GM23338 (cell line): Measurements from ENCODE around the gene SLC41A3. TPM values are rescaled to one million over a fixed set of nuclear protein-coding genes. Genes with fewer than 3 reads are reported as not detected.

Experiments used
- CREB1 ChIP-seq: fragments of 250-450 bp; sonication (Bioruptor Pico); IDR thresholded peaks from 2 replicates; pipeline ENCODE4 v1.5.0; 2020; ENCODE audit warnings: low read depth, mild to moderate bottlenecking, moderate library complexity
- EZH2 ChIP-seq: fragments of 200-600 bp; sonication (generic); IDR thresholded peaks from one replicate; pipeline ENCODE4 v1.8.0; 2017; ENCODE audit warnings: antibody characterized with exemption, mild to moderate bottlenecking, low read depth; ENCODE audit not compliant: unreplicated experiment
- EZH2phosphoT487 ChIP-seq: fragments of 200-600 bp; sonication (generic); IDR thresholded peaks from one replicate; pipeline ENCODE4 v1.8.1; 2018; ENCODE audit warnings: antibody characterized with exemption; ENCODE audit not compliant: unreplicated experiment
- JUNB ChIP-seq: IDR thresholded peaks from one replicate; pipeline ENCODE4 v1.6.1; 2016; ENCODE audit warnings: antibody characterized with exemption; ENCODE audit not compliant: unreplicated experiment
- STAT1 ChIP-seq: IDR thresholded peaks from one replicate; pipeline ENCODE4 v1.6.1; 2016; ENCODE audit warnings: antibody characterized with exemption; ENCODE audit not compliant: unreplicated experiment
- ZNF114 ChIP-seq: fragments of 250-450 bp; sonication (Bioruptor Pico); IDR thresholded peaks from 2 replicates; pipeline ENCODE4 v1.5.0; 2020; ENCODE audit warnings: mild to moderate bottlenecking, moderate library complexity
- ZNF331 ChIP-seq: fragments of 250-450 bp; sonication (Bioruptor Pico); IDR thresholded peaks from 2 replicates; pipeline ENCODE4 v1.5.0; 2020; ENCODE audit warnings: low read depth, mild to moderate bottlenecking, moderate library complexity
- polyA plus RNA-seq: library from polyadenylated mRNA; unstranded; fragments of >200 nt; fragmentation: Nextera tagmentation; extraction: Ambion mirVana; gene quantifications from 2 replicates; pipeline ENCODE4 v1.2.1, GENCODE V29; 2016
- total RNA-seq: library from RNA; depleted of rRNA; stranded (reverse); fragments of >200 nt; shearing (Covaris generic); gene quantifications from 2 replicates; pipeline ENCODE4 v1.2.3, GENCODE V29; 2014
- TF ChIP-seq, protein P1 (sequence below): fragments of 250-450 bp; sonication (Bioruptor Pico); IDR thresholded peaks from 2 replicates; pipeline ENCODE4 v1.5.0; 2020; ENCODE audit warnings: mild to moderate bottlenecking, moderate library complexity
- TF ChIP-seq, protein P2 (sequence below), 2 experiments: fragments of 200-600 bp in 1 of 2; sonication (generic) in 1 of 2; conservative IDR thresholded peaks; 2 replicates each; pipeline versions ENCODE4 v1.5.1 to v1.6.1; 2016 to 2017; ENCODE audit warnings: antibody characterized with exemption in 2 of 2, low read depth in 2 of 2, mild to moderate bottlenecking in 2 of 2, moderate library complexity in 1 of 2
- TF ChIP-seq, protein P3 (sequence below): IDR thresholded peaks from 2 replicates; pipeline ENCODE4 v1.6.1; 2016; ENCODE audit warnings: antibody characterized with exemption

SLC41A3 gene
- total and polyA plus RNA-seq, 2 experiments from 2014 or later, result 12.1 to 29.8 TPM

DNA sequence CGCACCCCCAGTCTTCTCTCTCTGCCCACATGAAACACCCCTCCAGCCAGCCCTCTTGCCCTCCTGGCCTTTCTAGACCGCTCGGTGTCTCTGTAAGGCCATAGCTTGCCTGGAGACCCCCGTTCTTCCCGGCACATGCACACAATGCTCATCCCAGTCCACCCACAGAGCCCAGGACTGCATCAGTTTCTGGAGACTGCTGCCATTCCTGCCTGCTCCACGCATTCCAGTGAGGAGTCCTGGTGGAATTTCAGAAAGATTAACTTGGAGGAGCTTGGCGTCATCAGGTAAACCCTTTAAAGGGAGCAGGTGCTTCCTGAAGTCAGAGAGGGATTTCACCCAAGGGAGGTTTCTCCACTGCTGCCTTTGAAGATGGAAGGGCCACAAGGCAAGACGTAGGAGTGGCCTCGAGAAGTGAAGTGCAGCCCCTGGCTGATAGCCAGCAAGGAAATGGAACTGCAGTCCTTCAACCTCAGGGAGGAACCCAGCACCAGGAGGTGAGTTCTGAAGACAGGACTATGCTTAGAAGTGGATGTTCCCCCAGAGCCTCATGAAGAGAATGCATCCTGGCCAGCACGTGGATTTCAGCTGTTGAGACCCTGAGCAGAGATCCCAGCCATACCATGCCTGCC lies 19.2 kb downstream of the SLC41A3 start (continued):
- TF ChIP-seq, protein P1, sequence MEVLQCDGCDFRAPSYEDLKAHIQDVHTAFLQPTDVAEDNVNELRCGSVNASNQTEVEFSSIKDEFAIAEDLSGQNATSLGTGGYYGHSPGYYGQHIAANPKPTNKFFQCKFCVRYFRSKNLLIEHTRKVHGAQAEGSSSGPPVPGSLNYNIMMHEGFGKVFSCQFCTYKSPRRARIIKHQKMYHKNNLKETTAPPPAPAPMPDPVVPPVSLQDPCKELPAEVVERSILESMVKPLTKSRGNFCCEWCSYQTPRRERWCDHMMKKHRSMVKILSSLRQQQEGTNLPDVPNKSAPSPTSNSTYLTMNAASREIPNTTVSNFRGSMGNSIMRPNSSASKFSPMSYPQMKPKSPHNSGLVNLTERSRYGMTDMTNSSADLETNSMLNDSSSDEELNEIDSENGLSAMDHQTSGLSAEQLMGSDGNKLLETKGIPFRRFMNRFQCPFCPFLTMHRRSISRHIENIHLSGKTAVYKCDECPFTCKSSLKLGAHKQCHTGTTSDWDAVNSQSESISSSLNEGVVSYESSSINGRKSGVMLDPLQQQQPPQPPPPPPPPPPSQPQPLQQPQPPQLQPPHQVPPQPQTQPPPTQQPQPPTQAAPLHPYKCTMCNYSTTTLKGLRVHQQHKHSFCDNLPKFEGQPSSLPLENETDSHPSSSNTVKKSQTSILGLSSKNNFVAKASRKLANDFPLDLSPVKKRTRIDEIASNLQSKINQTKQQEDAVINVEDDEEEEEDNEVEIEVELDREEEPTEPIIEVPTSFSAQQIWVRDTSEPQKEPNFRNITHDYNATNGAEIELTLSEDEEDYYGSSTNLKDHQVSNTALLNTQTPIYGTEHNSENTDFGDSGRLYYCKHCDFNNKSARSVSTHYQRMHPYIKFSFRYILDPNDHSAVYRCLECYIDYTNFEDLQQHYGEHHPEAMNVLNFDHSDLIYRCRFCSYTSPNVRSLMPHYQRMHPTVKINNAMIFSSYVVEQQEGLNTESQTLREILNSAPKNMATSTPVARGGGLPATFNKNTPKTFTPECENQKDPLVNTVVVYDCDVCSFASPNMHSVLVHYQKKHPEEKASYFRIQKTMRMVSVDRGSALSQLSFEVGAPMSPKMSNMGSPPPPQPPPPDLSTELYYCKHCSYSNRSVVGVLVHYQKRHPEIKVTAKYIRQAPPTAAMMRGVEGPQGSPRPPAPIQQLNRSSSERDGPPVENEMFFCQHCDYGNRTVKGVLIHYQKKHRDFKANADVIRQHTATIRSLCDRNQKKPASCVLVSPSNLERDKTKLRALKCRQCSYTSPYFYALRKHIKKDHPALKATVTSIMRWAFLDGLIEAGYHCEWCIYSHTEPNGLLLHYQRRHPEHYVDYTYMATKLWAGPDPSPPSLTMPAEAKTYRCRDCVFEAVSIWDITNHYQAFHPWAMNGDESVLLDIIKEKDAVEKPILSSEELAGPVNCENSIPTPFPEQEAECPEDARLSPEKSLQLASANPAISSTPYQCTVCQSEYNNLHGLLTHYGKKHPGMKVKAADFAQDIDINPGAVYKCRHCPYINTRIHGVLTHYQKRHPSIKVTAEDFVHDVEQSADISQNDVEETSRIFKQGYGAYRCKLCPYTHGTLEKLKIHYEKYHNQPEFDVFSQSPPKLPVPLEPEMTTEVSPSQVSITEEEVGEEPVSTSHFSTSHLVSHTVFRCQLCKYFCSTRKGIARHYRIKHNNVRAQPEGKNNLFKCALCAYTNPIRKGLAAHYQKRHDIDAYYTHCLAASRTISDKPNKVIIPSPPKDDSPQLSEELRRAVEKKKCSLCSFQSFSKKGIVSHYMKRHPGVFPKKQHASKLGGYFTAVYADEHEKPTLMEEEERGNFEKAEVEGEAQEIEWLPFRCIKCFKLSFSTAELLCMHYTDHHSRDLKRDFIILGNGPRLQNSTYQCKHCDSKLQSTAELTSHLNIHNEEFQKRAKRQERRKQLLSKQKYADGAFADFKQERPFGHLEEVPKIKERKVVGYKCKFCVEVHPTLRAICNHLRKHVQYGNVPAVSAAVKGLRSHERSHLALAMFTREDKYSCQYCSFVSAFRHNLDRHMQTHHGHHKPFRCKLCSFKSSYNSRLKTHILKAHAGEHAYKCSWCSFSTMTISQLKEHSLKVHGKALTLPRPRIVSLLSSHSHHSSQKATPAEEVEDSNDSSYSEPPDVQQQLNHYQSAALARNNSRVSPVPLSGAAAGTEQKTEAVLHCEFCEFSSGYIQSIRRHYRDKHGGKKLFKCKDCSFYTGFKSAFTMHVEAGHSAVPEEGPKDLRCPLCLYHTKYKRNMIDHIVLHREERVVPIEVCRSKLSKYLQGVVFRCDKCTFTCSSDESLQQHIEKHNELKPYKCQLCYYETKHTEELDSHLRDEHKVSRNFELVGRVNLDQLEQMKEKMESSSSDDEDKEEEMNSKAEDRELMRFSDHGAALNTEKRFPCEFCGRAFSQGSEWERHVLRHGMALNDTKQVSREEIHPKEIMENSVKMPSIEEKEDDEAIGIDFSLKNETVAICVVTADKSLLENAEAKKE (CRISPR knock-in tag), result no peak
- no peak for TF ChIP-seq EZH2phosphoT487
- TF ChIP-seq ZNF331 (CRISPR knock-in tag), result no peak
- no peak for TF ChIP-seq STAT1
- TF ChIP-seq JUNB, result no peak
- TF ChIP-seq, protein P2, sequence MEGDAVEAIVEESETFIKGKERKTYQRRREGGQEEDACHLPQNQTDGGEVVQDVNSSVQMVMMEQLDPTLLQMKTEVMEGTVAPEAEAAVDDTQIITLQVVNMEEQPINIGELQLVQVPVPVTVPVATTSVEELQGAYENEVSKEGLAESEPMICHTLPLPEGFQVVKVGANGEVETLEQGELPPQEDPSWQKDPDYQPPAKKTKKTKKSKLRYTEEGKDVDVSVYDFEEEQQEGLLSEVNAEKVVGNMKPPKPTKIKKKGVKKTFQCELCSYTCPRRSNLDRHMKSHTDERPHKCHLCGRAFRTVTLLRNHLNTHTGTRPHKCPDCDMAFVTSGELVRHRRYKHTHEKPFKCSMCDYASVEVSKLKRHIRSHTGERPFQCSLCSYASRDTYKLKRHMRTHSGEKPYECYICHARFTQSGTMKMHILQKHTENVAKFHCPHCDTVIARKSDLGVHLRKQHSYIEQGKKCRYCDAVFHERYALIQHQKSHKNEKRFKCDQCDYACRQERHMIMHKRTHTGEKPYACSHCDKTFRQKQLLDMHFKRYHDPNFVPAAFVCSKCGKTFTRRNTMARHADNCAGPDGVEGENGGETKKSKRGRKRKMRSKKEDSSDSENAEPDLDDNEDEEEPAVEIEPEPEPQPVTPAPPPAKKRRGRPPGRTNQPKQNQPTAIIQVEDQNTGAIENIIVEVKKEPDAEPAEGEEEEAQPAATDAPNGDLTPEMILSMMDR (conservative IDR thresholded peaks at IDR 0.05; ENCODE audit: low read depth in 2 of 2), result no peak
- no peak for TF ChIP-seq EZH2
- no peak for TF ChIP-seq CREB1 (CRISPR knock-in tag)
- TF ChIP-seq, protein P3, sequence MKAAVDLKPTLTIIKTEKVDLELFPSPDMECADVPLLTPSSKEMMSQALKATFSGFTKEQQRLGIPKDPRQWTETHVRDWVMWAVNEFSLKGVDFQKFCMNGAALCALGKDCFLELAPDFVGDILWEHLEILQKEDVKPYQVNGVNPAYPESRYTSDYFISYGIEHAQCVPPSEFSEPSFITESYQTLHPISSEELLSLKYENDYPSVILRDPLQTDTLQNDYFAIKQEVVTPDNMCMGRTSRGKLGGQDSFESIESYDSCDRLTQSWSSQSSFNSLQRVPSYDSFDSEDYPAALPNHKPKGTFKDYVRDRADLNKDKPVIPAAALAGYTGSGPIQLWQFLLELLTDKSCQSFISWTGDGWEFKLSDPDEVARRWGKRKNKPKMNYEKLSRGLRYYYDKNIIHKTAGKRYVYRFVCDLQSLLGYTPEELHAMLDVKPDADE, result no peak
- no peak for TF ChIP-seq ZNF114 (CRISPR knock-in tag)
